ENCODE measurements around the gene SOX13. TPM values are rescaled to one million over a fixed set of nuclear protein-coding genes. Genes with fewer than 3 reads are reported as not detected.

SOX13 gene
- total and polyA plus RNA-seq, 12 donors, result 7.3 to 18.6 (median 12.1) TPM

DNA sequence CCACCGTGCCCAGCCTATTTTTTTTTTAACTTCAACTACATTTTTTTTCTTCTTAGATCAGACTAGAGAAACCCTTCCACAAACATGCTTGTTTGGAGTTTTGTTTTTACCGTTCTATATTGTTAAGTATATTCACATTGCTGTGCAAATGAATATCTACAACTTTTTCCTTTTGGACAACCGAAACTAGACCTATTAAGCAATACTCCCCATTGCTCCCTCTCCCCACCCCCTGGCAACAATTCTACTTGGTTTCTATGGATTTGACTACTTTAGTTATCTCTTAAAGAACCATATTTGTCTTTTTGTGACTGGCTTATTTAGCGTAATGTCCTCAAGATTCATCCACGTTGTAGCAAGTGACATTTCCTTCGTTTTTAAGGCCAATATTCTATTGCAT, 59.8 kb downstream of the SOX13 start:
- H3K9me3 ChIP-seq, result no peaks in the 10 kb centered on the region
- peaks cover 0 to 30% (median 15%) of the 10 kb centered on the region in 9 donors for H3K4me1 ChIP-seq
- H3K27ac ChIP-seq, result no peak overlapping the region
- WGBS, 2 donors, result 81 to 86% methylated on average over 6 of the region's 6 CpGs
- no peaks in the 10 kb centered on the region for H3K27me3 ChIP-seq
- peaks cover 0 to 12% (median 0%) of the 10 kb centered on the region in 9 donors for H3K36me3 ChIP-seq
- H3K4me3 ChIP-seq, result no peak overlapping the region
- intact Hi-C loops (cut with DNase I), result no loop called here
- ATAC-seq (no peak), DNase-seq (no peak)
- TF ChIP-seq CTCF (IDR thresholded peaks at IDR 0.05), result no peak

DNA sequence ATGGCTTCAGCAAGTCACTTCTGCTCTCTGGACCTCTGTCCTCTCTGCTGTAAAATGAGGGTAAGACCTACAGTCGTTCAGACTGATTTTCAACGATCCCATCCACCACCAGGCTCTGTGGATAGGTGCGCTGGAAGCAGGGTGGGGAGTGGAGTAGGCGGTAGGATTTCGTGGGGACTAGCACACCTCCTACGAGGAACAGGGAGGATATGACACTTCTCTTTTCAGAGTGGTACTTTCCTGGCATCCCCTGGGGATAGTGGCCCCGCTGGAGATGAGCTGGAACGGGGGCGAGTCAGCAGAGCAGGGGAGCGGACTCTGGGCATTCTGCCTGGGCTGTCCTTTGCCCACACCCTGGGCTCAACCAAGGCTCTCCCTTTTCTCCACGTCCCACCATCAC, 61.2 kb downstream of the SOX13 start:
- DNase-seq (no peak), ATAC-seq (no peak)
- Histone ChIP-seq H3K36me3 (peaks cover 0 to 12% (median 0%) of the 10 kb centered on the region in 9 donors), H3K9me3 (no peaks in the 10 kb centered on the region), H3K27me3 (no peaks in the 10 kb centered on the region), H3K4me1 (peaks cover 0 to 18% (median 6%) of the 10 kb centered on the region in 9 donors), H3K27ac (no peak overlapping the region), H3K4me3 (no peak overlapping the region)
- intact Hi-C loops (cut with DNase I), result no loop called here
- WGBS, 2 donors, result 82 to 88% methylated on average over 11 of the region's 11 CpGs
- TF ChIP-seq CTCF (IDR thresholded peaks at IDR 0.05), result no peak

GRCh38 chr1:204136814-204137213, 63.9 kb downstream of the SOX13 start:
- Histone ChIP-seq H3K4me1 (no peaks in the 10 kb centered on the region), H3K27ac (no peak overlapping the region), H3K9me3 (no peaks in the 10 kb centered on the region), H3K36me3 (peaks cover 0 to 20% (median 0%) of the 10 kb centered on the region in 9 donors), H3K4me3 (no peak overlapping the region), H3K27me3 (no peaks in the 10 kb centered on the region)
- no peak for DNase-seq
- 69 to 76% methylated on average over 2 of the region's 2 CpGs for WGBS, 2 donors
- no peak for ATAC-seq
- TF ChIP-seq CTCF (IDR thresholded peaks at IDR 0.05), result no peak
- intact Hi-C loops (cut with DNase I), result no loop called here

- Histone ChIP-seq H3K4me1 (no peaks in the 10 kb centered on the region), H3K9me3 (no peaks in the 10 kb centered on the region), H3K36me3 (peaks cover 0 to 19% (median 0%) of the 10 kb centered on the region in 9 donors), H3K27ac (no peak overlapping the region), H3K4me3 (no peak overlapping the region), H3K27me3 (no peaks in the 10 kb centered on the region)
- intact Hi-C loops (cut with DNase I), result no loop called here
- no peak for TF ChIP-seq CTCF (IDR thresholded peaks at IDR 0.05)
- DNase-seq (no peak), ATAC-seq (no peak)
- 83 to 92% methylated on average over 2 of the region's 2 CpGs for WGBS, 2 donors
Measured at GRCh38 chr1:204139088-204139487, 66.2 kb downstream of the SOX13 start.
